Central memory CD8-positive, alpha-beta T cell (primary cell): ENCODE results near the gene IARS1.
A peak's percentile ranks its signal among the peaks of the same experiment; 100 is the strongest.

Source experiments
- ATAC-seq: fragments of 150-1000 bp; cut with Tn5 transposase; replicated peaks from 2 replicates; pipeline ENCODE4 v1.10.0; 2022; ENCODE audit warnings: mild to moderate bottlenecking, moderate FRiP score, moderate number of reproducible peaks; ENCODE audit not compliant: poor library complexity, severe bottlenecking; ENCODE audit errors: extremely low read depth
- DNase-seq, 2 donors: peaks; one replicate each; pipeline ENCODE4 v3.0.0; 2021; ENCODE audit warnings: low spot score in 2 of 2
- H3K27ac Mint-ChIP-seq: one replicate; pipeline ENCODE4 v1.8.0; 2022; ENCODE audit warnings: low read depth, mild to moderate bottlenecking, moderate library complexity, mixed read lengths
- H3K27me3 Mint-ChIP-seq: one replicate; pipeline ENCODE4 v1.8.0; 2022; ENCODE audit warnings: mixed read lengths
- H3K36me3 Mint-ChIP-seq: one replicate; pipeline ENCODE4 v1.8.0; 2022; ENCODE audit warnings: mild to moderate bottlenecking, moderate library complexity, mixed read lengths; ENCODE audit not compliant: insufficient read depth
- H3K4me1 Mint-ChIP-seq: one replicate; pipeline ENCODE4 v1.8.0; 2022; ENCODE audit warnings: mixed read lengths
- H3K4me3 Mint-ChIP-seq: one replicate; pipeline ENCODE4 v1.8.0; 2022; ENCODE audit warnings: mild to moderate bottlenecking, moderate library complexity, mixed read lengths
- H3K9me3 Mint-ChIP-seq: one replicate; pipeline ENCODE4 v1.8.0; 2022; ENCODE audit warnings: mixed read lengths

IARS1 gene

DNA sequence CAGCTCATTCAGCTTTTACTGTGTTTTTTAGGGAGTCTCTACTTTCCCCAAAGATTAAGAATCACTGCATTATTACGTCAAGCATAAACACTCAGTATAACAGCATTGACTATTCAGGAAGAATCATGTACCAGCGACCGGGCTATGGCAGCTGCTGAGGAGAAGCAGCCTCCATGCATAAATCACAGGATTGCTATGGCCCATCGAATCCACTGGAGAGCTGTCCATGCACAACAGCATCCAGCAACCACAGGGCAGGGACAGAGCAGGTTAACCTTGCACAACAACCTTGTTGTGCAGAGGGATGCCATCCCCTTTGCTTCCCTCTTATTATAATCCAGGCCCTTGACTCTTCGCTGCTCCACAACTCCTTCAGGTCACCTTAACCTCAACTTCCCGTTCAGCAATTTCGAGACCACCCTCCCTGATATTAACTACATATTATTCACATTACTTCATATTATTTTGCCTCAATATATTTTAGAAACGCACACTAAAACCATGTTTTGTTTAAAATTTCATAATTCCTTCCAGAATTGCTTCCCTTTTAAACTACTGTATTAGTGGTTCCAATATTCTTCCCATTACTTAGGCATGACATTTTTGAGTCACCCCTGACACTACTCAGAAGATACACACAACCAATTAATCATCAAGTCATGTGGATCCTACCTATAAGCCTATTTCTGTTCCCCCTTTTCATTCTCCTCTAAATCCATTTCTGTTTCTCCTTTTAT lies 991 bp downstream of the IARS1 start:
- DNase-seq (no peak), ATAC-seq (no peak)
- peaks cover 30% of the 10 kb centered on the region for H3K36me3 Mint-ChIP-seq
- peak overlapping the region; percentile 97 for H3K27ac Mint-ChIP-seq
- no peaks in the 10 kb centered on the region for H3K27me3 Mint-ChIP-seq
- peaks cover 40% of the 10 kb centered on the region for H3K4me1 Mint-ChIP-seq
- H3K9me3 Mint-ChIP-seq = no peaks in the 10 kb centered on the region
- H3K4me3 Mint-ChIP-seq = peak overlapping the region; percentile 97

DNA sequence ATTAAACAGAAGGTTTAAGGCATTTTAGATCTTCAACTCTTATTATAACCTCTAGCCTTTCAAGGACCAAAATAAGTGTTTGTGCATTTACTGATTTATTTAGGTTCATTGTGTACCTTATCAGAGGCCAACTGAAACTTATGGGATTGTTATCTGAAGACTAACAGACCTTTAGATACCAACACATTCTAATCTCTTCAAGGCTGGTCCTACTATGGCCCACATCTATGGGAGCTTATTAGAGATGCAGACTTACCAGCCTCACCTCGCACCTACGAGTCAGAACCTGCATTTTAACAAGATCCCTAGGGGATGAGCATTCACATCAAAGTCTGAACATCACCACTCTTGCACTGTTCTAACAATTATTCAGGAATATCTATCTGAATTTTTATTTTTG lies 1.9 kb downstream of the IARS1 start:
- Mint-ChIP-seq H3K27me3 (no peaks in the 10 kb centered on the region), H3K36me3 (peaks cover 28% of the 10 kb centered on the region), H3K27ac (no peak overlapping the region), H3K4me1 (peaks cover 43% of the 10 kb centered on the region), H3K4me3 (no peak overlapping the region), H3K9me3 (no peaks in the 10 kb centered on the region)
- DNase-seq (no peak), ATAC-seq (no peak)

DNA sequence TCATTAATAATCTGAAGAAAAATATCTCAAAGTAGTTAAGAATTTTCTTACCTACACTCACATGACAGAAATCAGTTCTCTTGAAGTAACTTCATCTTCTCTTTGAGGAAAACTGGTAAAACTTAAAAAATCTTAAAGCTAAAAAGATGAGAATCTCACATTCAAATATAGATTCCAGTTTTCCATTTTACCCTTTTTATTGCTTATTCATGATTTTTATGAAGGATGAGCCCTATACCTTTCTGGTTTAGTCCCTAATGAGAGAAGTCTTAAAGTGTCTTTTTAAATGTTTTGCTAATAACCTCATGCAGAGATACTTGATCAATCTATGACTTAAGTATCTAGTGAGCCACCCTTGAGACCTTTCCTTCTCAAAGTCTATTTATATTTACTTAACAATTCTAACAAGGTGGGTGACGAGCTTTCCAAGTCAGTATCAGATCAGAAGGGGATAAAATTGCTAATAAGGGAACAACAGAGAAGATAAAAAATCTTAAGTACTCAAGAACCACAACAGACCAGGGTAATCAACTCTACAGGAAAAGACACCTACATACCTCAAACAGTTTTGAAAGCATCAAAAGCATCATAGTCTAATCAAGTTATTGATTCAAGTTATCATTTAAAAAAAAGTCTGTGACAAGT lies 2.6 kb downstream of the IARS1 start:
- DNase-seq = no peak
- Mint-ChIP-seq H3K4me1 (peaks cover 43% of the 10 kb centered on the region), H3K36me3 (peaks cover 32% of the 10 kb centered on the region), H3K27me3 (no peaks in the 10 kb centered on the region), H3K9me3 (no peaks in the 10 kb centered on the region), H3K4me3 (no peak overlapping the region), H3K27ac (peak overlapping the region; percentile 64)
- no peak for ATAC-seq

DNA sequence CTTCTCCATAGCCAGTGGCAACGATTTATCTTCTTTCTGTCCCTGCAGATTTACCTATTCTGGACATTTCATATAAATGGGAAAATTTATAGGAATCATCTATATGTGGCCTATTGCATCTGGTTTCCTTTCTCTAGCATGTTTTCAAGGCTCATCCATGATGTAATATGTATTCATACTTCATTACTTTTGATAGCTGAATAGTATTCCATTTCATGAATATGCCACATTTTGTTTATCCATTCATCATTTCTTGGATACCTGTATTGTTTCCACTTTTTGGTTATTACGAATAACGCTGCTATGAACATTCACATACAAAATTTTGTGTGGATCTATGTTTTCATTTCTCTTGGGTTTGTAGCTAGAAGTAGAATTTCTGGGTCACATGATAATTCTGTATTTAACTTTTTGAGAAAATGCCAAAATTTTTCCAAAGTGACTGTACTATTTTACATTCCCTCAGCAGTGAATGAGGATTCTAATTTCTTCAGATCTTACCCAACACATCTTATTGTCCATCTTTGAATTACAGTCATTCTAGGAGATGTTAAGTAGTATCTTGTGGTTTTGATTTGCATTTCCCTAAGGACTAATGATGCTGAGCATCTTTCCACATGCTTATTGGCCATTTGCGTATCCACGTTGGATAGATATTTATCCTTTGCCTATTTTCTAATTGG lies 3.6 kb downstream of the IARS1 start:
- peaks cover 42% of the 10 kb centered on the region for H3K36me3 Mint-ChIP-seq
- no peak overlapping the region for H3K4me3 Mint-ChIP-seq
- no peaks in the 10 kb centered on the region for H3K27me3 Mint-ChIP-seq
- H3K27ac Mint-ChIP-seq = no peak overlapping the region
- ATAC-seq = no peak
- H3K9me3 Mint-ChIP-seq = no peaks in the 10 kb centered on the region
- DNase-seq = no peak
- H3K4me1 Mint-ChIP-seq = peaks cover 43% of the 10 kb centered on the region

DNA sequence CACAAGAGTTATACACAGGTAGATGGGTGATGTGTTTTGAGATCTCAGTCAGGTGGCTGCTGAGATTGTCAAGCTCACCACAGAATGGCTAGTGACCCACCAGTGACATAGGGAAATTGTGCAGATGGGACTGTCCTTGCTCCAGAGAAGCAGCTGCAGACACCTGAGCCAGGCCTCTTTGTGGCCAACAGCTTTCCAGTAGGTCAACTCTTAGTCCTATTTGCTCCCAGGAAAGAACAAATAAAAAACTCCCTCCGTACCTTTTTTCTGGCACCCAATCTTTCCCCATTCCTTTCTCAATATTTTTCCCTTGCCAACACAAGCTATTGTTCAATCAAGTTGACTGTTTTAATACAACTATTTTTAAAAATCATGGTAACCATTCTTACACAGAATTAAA lies 14.2 kb downstream of the IARS1 start:
- ATAC-seq (no peak), DNase-seq (no peak)
- Mint-ChIP-seq H3K9me3 (no peaks in the 10 kb centered on the region), H3K4me3 (no peak overlapping the region), H3K27me3 (no peaks in the 10 kb centered on the region), H3K27ac (no peak overlapping the region), H3K36me3 (peaks cover 64% of the 10 kb centered on the region), H3K4me1 (peaks cover 34% of the 10 kb centered on the region)

DNA sequence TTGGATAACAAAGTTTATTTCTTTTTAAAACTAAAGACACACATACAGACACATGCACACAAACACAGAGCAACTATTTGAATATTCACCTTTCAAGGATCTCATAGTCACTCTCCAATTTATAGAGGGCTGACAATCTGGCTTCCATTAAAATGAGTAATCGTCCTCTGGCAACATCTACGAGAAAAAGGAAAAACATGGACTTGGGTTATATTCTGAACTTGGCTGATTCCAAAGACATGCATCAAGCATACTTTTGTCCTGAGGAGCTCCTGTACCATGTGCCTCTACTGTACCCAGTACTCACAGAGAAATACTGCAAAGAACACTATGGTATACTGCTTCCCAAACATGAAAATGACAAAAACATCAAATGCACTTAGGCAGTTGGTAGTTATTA lies 15.4 kb downstream of the IARS1 start:
- Mint-ChIP-seq H3K36me3 (peaks cover 67% of the 10 kb centered on the region), H3K9me3 (no peaks in the 10 kb centered on the region), H3K4me3 (no peak overlapping the region), H3K27me3 (no peaks in the 10 kb centered on the region), H3K4me1 (peaks cover 34% of the 10 kb centered on the region), H3K27ac (no peak overlapping the region)
- no peak for ATAC-seq
- no peak for DNase-seq

DNA sequence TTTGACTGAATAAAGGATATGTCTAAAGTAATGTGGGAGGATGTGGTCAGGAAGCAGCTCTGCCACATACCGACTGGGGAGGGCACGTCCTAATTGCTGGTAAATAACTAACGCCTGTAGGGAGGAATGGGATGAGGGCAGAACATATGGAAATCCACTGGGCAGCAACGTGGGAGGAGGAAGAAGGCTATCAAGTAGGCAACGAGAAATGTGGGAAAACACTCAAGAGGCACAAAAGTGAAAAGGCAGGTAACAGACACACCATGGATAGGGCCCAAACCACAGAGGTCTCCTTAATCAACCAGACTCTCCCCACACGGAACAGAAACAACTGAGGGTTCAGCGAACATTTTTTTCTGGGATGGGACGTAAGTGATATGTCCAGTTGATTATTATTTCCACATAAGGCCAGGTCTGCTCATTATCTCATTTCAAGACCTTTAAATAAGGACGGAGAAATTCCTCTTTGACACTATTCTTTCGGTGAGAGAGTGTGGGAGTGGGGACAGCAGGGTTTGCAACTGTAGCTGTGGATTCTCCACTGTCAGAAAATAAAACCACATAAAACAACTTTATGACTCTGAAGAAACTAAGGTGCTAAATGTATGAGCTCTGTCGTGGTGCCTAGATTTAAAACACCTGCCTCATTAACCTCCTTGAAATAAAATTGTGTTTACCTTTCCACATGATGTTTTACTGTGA lies 17.0 kb downstream of the IARS1 start:
- H3K4me3 Mint-ChIP-seq = peak overlapping the region; percentile 63
- H3K27ac Mint-ChIP-seq = peak overlapping the region; percentile 79
- DNase-seq (no peak), ATAC-seq (peak; percentile 83)
- no peaks in the 10 kb centered on the region for H3K9me3 Mint-ChIP-seq
- H3K27me3 Mint-ChIP-seq = no peaks in the 10 kb centered on the region
- peaks cover 68% of the 10 kb centered on the region for H3K36me3 Mint-ChIP-seq
- peaks cover 34% of the 10 kb centered on the region for H3K4me1 Mint-ChIP-seq

DNA sequence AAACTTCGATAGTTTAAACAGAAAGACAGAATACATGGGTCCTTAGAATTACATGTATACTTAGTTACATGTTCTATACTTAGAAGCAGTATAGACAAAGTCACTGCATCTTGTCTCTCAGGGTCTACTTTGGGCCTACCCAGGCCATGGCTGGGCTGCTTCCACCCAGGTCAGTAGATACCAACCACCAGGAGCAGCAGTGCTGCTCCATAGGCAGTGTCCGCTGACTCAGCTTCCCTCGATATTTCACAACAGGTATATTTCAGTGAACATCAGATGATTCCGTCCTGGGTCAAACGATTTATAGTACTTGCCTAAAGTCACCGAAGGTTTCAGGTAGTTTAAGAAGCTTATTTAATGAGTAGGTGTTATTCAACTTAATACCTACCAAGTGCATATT lies 18.0 kb downstream of the IARS1 start:
- DNase-seq (no peak), ATAC-seq (no peak)
- Mint-ChIP-seq H3K27ac (peak overlapping the region; percentile 79), H3K4me1 (peaks cover 34% of the 10 kb centered on the region), H3K9me3 (no peaks in the 10 kb centered on the region), H3K4me3 (peak overlapping the region; percentile 63), H3K27me3 (no peaks in the 10 kb centered on the region), H3K36me3 (peaks cover 67% of the 10 kb centered on the region)

DNA sequence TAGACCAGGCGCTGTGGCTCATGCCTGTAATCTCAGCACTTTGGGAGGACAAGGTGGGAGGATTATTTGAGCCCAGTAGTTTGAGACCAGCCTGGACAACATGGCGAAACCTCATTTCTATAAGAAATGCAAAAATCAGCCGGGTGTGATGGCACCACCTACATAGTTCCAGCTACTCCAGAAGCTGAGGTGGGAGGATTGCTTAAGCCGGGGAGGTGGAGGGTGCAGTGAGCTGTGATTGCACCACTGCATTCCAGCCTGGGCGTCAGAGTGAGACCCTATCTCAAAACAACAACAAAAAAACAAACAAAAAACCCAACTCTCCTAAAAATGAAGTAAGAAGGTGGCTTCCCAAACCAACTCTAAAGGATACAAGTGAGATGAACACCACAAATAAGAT lies 23.0 kb downstream of the IARS1 start:
- peaks cover 7% of the 10 kb centered on the region for H3K4me1 Mint-ChIP-seq
- H3K27me3 Mint-ChIP-seq = no peaks in the 10 kb centered on the region
- DNase-seq = no peak
- no peaks in the 10 kb centered on the region for H3K9me3 Mint-ChIP-seq
- H3K4me3 Mint-ChIP-seq = no peak overlapping the region
- ATAC-seq = no peak
- peak overlapping the region; percentile 8 for H3K27ac Mint-ChIP-seq
- peaks cover 79% of the 10 kb centered on the region for H3K36me3 Mint-ChIP-seq

DNA sequence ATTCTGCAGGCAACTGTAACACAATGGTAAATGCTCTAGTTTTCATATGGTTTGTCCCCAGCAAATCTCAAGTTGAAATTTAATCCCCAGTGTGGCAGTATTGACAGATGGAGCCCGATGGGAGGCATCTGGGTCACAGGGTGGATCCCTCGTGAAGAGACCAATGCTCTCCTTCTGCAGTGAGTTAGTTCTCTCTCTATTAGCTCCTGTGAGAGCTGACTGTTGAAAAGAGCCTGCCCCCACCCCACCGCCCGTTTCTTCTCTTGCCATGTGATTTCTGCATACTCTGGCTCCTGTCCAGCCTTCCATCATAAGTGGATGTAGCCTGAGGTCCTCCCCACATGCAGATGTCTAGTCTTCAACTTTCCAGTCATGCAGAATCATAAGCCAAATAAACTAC lies 27.0 kb downstream of the IARS1 start:
- Mint-ChIP-seq H3K36me3 (peaks cover 83% of the 10 kb centered on the region), H3K4me3 (no peak overlapping the region), H3K4me1 (no peaks in the 10 kb centered on the region), H3K9me3 (no peaks in the 10 kb centered on the region), H3K27me3 (no peaks in the 10 kb centered on the region), H3K27ac (no peak overlapping the region)
- ATAC-seq = no peak
- no peak for DNase-seq

DNA sequence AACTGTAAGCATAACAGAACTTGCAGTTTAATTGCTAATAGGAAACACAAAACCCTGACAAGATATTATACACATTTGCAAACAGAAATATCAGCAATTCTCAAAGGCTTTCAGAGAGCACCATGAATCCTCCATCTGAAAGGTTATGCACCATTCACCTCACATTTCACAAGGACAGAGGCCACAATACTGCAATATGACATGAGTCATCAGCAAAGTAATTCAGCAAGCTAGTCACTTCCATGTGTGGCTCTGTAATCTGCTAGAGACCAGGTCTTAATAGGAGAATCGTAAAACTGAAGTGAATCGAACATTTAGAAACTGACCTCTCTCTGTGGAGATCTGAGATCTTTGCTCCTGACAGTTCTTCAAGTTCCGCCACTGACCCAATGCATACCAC lies 28.3 kb downstream of the IARS1 start:
- DNase-seq (no peak), ATAC-seq (no peak)
- H3K4me1 Mint-ChIP-seq = no peaks in the 10 kb centered on the region
- no peak overlapping the region for H3K4me3 Mint-ChIP-seq
- H3K36me3 Mint-ChIP-seq = peaks cover 85% of the 10 kb centered on the region
- no peaks in the 10 kb centered on the region for H3K27me3 Mint-ChIP-seq
- no peak overlapping the region for H3K27ac Mint-ChIP-seq
- H3K9me3 Mint-ChIP-seq = no peaks in the 10 kb centered on the region

DNA sequence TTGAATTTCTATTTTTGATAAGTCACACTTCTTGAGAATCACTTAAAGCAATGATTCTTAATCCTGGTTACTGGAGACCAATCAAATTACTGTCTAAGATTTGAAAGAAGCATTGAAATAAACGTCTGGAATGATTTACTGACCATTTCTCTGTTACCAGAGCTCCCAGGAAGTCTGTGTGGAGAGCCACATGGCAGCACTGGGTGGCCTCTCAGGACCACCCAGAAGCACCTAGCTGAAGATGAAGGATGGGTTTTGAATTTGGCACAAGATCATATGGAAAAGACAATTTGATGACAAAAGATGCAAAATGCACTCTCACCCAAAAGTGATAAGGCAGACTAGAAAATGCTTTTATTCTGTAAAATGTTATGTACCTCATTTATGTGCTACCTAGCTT lies 30.4 kb downstream of the IARS1 start:
- no peak for DNase-seq
- no peak for ATAC-seq

More for the DNA sequence above, 30.4 kb downstream of the IARS1 start:
- H3K4me1 Mint-ChIP-seq = no peaks in the 10 kb centered on the region
- no peaks in the 10 kb centered on the region for H3K27me3 Mint-ChIP-seq
- H3K27ac Mint-ChIP-seq = no peak overlapping the region
- no peaks in the 10 kb centered on the region for H3K9me3 Mint-ChIP-seq
- H3K4me3 Mint-ChIP-seq = no peak overlapping the region
- peaks cover 84% of the 10 kb centered on the region for H3K36me3 Mint-ChIP-seq
